Measurements from ENCODE around the gene HLX. TPM values are rescaled to one million over a fixed set of nuclear protein-coding genes. Genes with fewer than 3 reads are reported as not detected.

The HLX gene
- total RNA-seq, 2 experiments from 2014 or later = 0.19 TPM; not detected in 1

DNA sequence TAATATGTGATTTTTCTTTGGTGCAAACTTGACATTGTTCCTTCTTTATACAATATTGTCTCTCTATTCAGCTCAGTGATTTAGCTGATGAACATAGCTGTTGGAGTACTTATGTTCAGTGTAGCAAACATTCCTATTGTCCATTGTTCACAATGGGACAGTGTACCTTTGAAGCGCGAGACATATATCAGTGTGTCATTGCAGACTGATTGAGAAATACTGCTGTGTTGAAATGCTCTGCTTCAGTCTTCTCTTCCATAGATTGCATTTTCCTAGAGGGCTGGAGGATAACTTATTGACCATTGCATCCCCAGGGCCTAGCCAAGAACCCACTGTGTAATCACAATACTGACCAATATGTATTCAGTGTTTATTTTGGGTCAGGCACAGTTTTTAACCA lies 46.5 kb downstream of the HLX start:
- ChIA-PET CTCF (no interaction called here), POLR2A (no interaction called here)
- no peak for DNase-seq
- no peaks in the 10 kb centered on the region for H3K9me3 Mint-ChIP-seq
- intact Hi-C loops (cut with micrococcal nuclease) = no loop called here
- no peak overlapping the region for H3K27ac Mint-ChIP-seq
- no peaks in the 10 kb centered on the region for H3K4me1 Mint-ChIP-seq (ENCODE audit: low read depth)
- no peak overlapping the region for H3K4me3 Mint-ChIP-seq
- peaks cover 8% of the 10 kb centered on the region for H3K27me3 Mint-ChIP-seq
- H3K36me3 Mint-ChIP-seq = no peaks in the 10 kb centered on the region

DNA sequence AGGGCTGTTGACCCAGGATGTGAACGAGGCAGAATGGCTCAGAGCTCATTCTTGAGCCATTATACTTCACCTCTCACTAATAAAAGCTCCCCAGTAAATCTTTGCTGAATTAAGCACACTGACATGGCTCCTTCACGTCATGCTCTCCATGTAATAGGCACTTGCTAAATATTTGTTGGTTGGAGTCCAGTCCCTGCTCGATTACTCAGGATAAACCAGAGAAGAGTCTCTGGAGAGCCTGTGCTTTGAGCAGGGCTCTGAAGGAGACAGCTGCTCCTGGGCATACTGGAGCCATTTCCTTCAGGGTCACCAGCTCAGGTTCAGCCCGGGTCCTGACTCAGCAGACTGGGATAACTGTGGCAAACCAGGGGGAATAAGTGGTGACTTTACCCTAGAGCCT lies 46.9 kb downstream of the HLX start:
- H3K27ac Mint-ChIP-seq = no peak overlapping the region

DNA sequence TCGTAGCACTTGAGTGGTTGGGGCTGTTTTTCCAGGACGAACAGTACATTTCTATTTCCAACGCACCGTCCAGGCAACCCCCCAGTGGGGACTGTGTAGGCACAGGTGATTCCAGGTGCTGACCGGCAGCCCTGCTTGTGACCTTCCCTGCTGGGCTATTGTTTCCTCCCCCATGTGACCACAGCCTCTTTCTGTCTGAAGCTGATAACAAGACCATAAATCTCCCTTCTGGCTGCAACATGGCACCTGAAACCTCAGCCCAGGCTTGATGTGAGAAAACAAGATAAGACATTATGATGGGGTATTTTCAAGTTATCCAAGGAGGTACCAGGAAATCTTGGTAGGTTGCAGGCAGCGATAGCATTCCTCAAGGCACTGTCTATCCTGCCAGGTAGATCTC lies 48.2 kb downstream of the HLX start:
- H3K36me3 Mint-ChIP-seq = no peaks in the 10 kb centered on the region
- H3K27ac Mint-ChIP-seq = no peak overlapping the region
- ChIA-PET POLR2A (no interaction called here), CTCF (no interaction called here)
- intact Hi-C loops (cut with micrococcal nuclease) = no loop called here
- no peak for DNase-seq
- peaks cover 5% of the 10 kb centered on the region for H3K27me3 Mint-ChIP-seq
- no peaks in the 10 kb centered on the region for H3K4me1 Mint-ChIP-seq (ENCODE audit: low read depth)
- H3K4me3 Mint-ChIP-seq = no peak overlapping the region
- no peaks in the 10 kb centered on the region for H3K9me3 Mint-ChIP-seq

More for the DNA sequence above, 46.9 kb downstream of the HLX start:
- DNase-seq = no peak
- Mint-ChIP-seq H3K4me3 (no peak overlapping the region), H3K9me3 (no peaks in the 10 kb centered on the region), H3K27me3 (peaks cover 8% of the 10 kb centered on the region), H3K4me1 (ENCODE audit: low read depth) (no peaks in the 10 kb centered on the region), H3K36me3 (no peaks in the 10 kb centered on the region)
- CTCF ChIA-PET = no interaction called here
- intact Hi-C loops (cut with micrococcal nuclease) = no loop called here
- POLR2A ChIA-PET = no interaction called here

DNA sequence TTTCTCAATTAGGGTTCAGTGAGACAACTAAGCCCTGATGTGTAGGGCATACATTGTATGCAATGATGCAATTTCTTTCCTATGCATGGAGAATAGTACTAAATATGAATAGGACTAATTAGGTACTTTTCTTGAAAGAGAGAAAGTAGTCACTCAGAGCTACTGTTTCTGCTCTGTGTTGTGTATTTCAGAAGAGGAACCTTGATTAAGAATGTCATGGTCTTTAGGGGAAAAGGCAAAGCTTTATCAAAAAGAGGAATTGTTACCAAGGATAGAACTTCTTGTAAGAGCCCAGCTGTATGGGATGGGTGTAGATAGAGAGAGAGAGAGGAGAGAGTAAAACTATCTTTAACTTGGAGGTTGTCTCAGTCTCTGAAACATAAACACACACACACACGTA lies 49.1 kb downstream of the HLX start:
- H3K4me1 Mint-ChIP-seq (ENCODE audit: low read depth) = no peaks in the 10 kb centered on the region
- H3K27ac Mint-ChIP-seq = no peak overlapping the region
- H3K27me3 Mint-ChIP-seq = peaks cover 4% of the 10 kb centered on the region
- DNase-seq = no peak
- H3K36me3 Mint-ChIP-seq = no peaks in the 10 kb centered on the region
- intact Hi-C loops (cut with micrococcal nuclease) = no loop called here
- CTCF ChIA-PET = no interaction called here
- H3K4me3 Mint-ChIP-seq = no peak overlapping the region
- H3K9me3 Mint-ChIP-seq = no peaks in the 10 kb centered on the region
- POLR2A ChIA-PET = no interaction called here

DNA sequence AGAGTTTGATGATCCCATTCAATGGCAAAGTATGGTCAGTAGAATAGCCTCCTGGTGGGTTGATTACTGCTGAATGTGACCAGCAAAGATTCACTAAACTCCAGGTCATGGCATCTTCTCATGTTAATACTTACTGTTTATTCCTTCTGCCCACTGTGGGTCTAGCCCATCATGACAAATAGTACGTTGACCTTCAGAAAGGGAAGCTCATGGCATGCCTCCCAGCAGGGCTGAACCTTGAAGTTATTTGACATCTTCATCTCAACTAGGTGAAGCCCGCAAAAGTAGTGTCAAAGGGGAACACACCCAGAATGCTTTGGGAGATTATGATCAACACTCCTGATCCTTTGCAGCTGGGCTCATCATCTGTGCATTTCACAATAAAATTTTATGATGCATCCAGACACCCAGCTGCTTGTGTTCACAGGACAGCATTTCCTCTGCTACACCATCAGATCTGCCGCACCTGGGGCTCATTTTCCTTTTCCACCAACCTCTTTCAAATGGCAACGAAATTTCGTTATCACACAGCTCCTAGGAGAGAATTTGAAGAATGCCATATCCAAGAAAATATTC lies 49.6 kb downstream of the HLX start:
- POLR2A ChIA-PET = no interaction called here
- DNase-seq = no peak
- H3K36me3 Mint-ChIP-seq = no peaks in the 10 kb centered on the region
- no peak overlapping the region for H3K27ac Mint-ChIP-seq
- no peaks in the 10 kb centered on the region for H3K9me3 Mint-ChIP-seq
- no peaks in the 10 kb centered on the region for H3K4me1 Mint-ChIP-seq (ENCODE audit: low read depth)
- intact Hi-C loops (cut with micrococcal nuclease) = no loop called here
- H3K27me3 Mint-ChIP-seq = peaks cover 2% of the 10 kb centered on the region
- H3K4me3 Mint-ChIP-seq = no peak overlapping the region
- CTCF ChIA-PET = no interaction called here

DNA sequence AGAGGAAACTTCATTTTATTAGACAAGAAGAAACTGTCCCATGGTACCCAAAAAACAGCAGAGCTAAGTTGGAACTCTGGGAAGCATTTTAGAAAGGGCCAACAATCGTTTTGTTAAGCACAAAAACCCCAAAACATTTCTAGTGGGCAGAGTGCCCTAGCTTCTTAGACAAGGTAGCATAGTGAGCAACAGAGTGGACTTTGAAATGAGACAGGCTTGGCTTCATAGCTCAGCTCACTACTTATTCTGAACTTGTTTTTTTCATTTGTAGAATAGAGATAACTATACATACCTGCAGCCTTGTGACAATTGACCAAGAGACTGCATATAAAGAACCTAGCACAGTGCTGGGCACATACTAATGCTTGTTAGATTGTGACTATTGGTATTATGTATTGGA lies 50.1 kb downstream of the HLX start:
- no peaks in the 10 kb centered on the region for H3K9me3 Mint-ChIP-seq
- DNase-seq = no peak
- POLR2A ChIA-PET = no interaction called here
- CTCF ChIA-PET = no interaction called here
- H3K36me3 Mint-ChIP-seq = no peaks in the 10 kb centered on the region
- no peak overlapping the region for H3K4me3 Mint-ChIP-seq
- intact Hi-C loops (cut with micrococcal nuclease) = no loop called here
- no peak overlapping the region for H3K27ac Mint-ChIP-seq
- peaks cover 2% of the 10 kb centered on the region for H3K27me3 Mint-ChIP-seq
- H3K4me1 Mint-ChIP-seq (ENCODE audit: low read depth) = no peaks in the 10 kb centered on the region

Other genes starting within 250 kb of the HLX start
- under 1 TPM; 0.73 to 0.76 TPM for gene C1orf115, start 189.1 kb upstream of the HLX start, total RNA-seq
- not detected for gene MTARC2, start 131.1 kb upstream of the HLX start, total RNA-seq
- not detected for gene MTARC1, start 92.5 kb upstream of the HLX start, total RNA-seq

All from activated CD4-positive, alpha-beta memory T cell treated with anti-CD3 and anti-CD28 coated beads for 36 hours (primary cell).